ENCODE data around the gene PWP2.

The PWP2 gene

DNA sequence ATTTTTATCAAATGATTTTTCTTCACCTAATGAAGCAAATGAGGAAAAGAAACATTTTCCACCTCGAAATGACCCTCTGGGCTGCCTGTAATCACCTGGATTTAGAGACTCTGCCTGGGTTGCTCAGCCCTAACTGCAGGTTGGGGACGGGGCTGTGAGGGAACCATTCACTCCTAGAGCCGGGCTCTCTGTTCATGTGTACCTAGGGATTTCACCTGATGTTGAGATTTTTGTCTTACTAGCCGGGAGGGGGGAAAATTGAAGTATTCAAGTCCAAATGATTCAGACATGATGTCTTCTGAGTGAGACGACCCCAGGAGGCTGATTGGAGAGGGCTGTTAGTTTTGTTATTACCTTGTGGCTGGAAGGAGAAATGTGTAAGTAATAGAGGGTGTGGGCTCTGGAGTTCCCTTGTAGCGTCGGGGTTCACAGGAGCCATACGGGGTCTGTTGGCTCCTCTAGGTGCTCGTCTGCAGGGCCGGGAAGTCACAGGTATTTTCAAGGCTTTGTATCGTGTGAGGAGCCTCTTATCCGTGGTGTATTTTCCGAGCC, 42.3 kb upstream of the PWP2 start:
- ChIA-PET CTCF (interaction anchor here (1.0 to 1.4 kb wide), 2 partner anchors 10 kb away, joined by 3 read pairs; no protein-coding TSS in a partner anchor), POLR2A (no interaction called here)
- TF ChIP-seq, protein P1, sequence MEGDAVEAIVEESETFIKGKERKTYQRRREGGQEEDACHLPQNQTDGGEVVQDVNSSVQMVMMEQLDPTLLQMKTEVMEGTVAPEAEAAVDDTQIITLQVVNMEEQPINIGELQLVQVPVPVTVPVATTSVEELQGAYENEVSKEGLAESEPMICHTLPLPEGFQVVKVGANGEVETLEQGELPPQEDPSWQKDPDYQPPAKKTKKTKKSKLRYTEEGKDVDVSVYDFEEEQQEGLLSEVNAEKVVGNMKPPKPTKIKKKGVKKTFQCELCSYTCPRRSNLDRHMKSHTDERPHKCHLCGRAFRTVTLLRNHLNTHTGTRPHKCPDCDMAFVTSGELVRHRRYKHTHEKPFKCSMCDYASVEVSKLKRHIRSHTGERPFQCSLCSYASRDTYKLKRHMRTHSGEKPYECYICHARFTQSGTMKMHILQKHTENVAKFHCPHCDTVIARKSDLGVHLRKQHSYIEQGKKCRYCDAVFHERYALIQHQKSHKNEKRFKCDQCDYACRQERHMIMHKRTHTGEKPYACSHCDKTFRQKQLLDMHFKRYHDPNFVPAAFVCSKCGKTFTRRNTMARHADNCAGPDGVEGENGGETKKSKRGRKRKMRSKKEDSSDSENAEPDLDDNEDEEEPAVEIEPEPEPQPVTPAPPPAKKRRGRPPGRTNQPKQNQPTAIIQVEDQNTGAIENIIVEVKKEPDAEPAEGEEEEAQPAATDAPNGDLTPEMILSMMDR (IDR thresholded peaks at IDR 0.05; ENCODE audit: control extremely low read depth, extremely low read depth, low read depth, missing control alignments) = no peak
- DNase-seq (ENCODE audit: extremely low spot score) = no peak

GRCh38 chr21:44065428-44065827, 41.8 kb upstream of the PWP2 start:
- DNase-seq (ENCODE audit: extremely low spot score) = peak; percentile 68
- TF ChIP-seq, protein P1 (IDR thresholded peaks at IDR 0.05; ENCODE audit: control extremely low read depth, extremely low read depth, low read depth, missing control alignments) = no peak
- CTCF ChIA-PET = no interaction called here
- POLR2A ChIA-PET = no interaction called here

DNA sequence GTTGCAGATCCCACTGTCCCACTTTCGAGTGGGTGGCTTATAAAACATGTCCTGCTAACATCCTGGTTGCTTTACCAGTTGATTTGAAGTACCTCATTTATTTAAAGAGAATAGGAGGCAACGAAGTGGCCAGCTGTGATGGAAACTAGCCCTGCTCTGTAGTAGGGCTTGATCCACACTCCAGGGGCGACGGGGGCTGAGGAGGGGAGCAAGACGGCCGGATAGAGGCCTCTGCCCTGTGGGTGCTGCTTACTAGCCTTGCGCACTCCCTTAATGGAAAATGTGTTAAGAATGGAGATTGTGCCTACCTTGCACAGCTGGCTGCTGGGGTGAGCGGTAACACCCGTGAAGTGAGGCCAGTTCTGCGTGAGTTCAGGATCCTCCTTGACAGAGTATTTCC, 41.1 kb upstream of the PWP2 start:
- ChIA-PET CTCF (interaction anchor here (2.0 kb wide), 1 partner anchor 12 kb away, joined by 7 read pairs; no protein-coding TSS in a partner anchor), POLR2A (no interaction called here)
- no peak for DNase-seq (ENCODE audit: extremely low spot score)
- TF ChIP-seq, protein P1 (IDR thresholded peaks at IDR 0.05; ENCODE audit: control extremely low read depth, extremely low read depth, low read depth, missing control alignments) = no peak

GRCh38 chr21:44067011-44067839, 40.0 kb upstream of the PWP2 start:
- CTCF ChIA-PET = interaction anchor here (2.0 kb wide), 1 partner anchor 11 kb away, joined by 7 read pairs; no protein-coding TSS in a partner anchor
- TF ChIP-seq, protein P1 (IDR thresholded peaks at IDR 0.05; ENCODE audit: control extremely low read depth, extremely low read depth, low read depth, missing control alignments) = no peak
- no peak for DNase-seq (ENCODE audit: extremely low spot score)
- POLR2A ChIA-PET = interaction anchor here (0.7 kb wide), 1 partner anchor 243 kb away, joined by 3 read pairs; no protein-coding TSS in a partner anchor

- TF ChIP-seq, protein P1 (IDR thresholded peaks at IDR 0.05; ENCODE audit: control extremely low read depth, extremely low read depth, low read depth, missing control alignments) = no peak
- POLR2A ChIA-PET = no interaction called here
- CTCF ChIA-PET = interaction anchor here (1.0 to 1.5 kb wide), 2 partner anchors 14 to 24 kb away, joined by 3 to 5 read pairs; no protein-coding TSS in a partner anchor
- DNase-seq (ENCODE audit: extremely low spot score) = no peak
These were observed 36.8 kb upstream of the PWP2 start for GRCh38 chr21:44070391-44070790.

GRCh38 chr21:44071359-44072104, 35.7 kb upstream of the PWP2 start:
- POLR2A ChIA-PET = interaction anchor here (0.5 kb wide), 1 partner anchor 233 kb away, joined by 4 read pairs; no protein-coding TSS in a partner anchor
- CTCF ChIA-PET = interaction anchor here (1.0 to 1.5 kb wide), 3 partner anchors 9 to 23 kb away, joined by 3 to 5 read pairs (median 3); no protein-coding TSS in a partner anchor
- TF ChIP-seq, protein P1 (IDR thresholded peaks at IDR 0.05; ENCODE audit: control extremely low read depth, extremely low read depth, low read depth, missing control alignments) = no peak
- no peak for DNase-seq (ENCODE audit: extremely low spot score)

Data from GM10248 (cell line).